Endothelial cell of umbilical vein (primary cell): Measurements from ENCODE around the gene SPINT2. TPM values are rescaled to one million over a fixed set of nuclear protein-coding genes. Genes with fewer than 3 reads are reported as not detected.

Experiments
- BruUV-seq: library from RNA; stranded (reverse); fragments of 400-500 nt; replicated peaks from 2 replicates; lab custom pipeline; 2021; lab: Mats Ljungman, UMichigan
- CTCF ChIA-PET: fragments of 300-600, 350-600 bp; sonication (Branson Sonifier 250); formaldehyde crosslinking; loops from one replicate; lab custom pipeline; 2021; ENCODE audit warnings: antibody characterized with exemption, inconsistent platforms; lab: Charles Lee
- POLR2A ChIA-PET: fragments of 300-600, 350-600 bp; sonication (Branson Sonifier 250); formaldehyde crosslinking; loops from one replicate; lab custom pipeline; 2021; ENCODE audit warnings: antibody characterized with exemption, inconsistent platforms; lab: Charles Lee
- DNase-seq: peaks from one replicate; pipeline ENCODE4 v3.0.0-alpha.2; 2011; ENCODE audit warnings: low read depth, low spot score
- FAIRE-seq: peaks from 2 replicates; lab custom pipeline; 2011; peaks lifted over from hg19 to GRCh38; lab: Jason Lieb, UNC
- H2AFZ ChIP-seq: 2 replicates; pipeline ENCODE4 v1.6.0; 2012; ENCODE audit warnings: low read depth, low read length, control low read depth, inconsistent platforms
- H3K27ac ChIP-seq: 2 replicates; pipeline ENCODE4 v1.5.1; 2011; ENCODE audit warnings: low read depth, mild to moderate bottlenecking, control low read depth, low read length, moderate library complexity; ENCODE audit not compliant: insufficient read depth
- H3K27me3 ChIP-seq, 2 experiments: 2 replicates each; pipeline versions ENCODE4 v1.6.0 to v1.6.1; 2011; ENCODE audit warnings: low read length in 2 of 2, mixed read lengths in 1 of 2; ENCODE audit not compliant: control insufficient read depth in 2 of 2, insufficient read depth in 2 of 2
- H3K36me3 ChIP-seq, 2 experiments: 2 replicates in 1 of 2; 3 replicates in 1 of 2; pipeline ENCODE4 v1.5.1; 2011; ENCODE audit warnings: low read length in 2 of 2, mild to moderate bottlenecking in 1 of 2, moderate library complexity in 1 of 2; ENCODE audit not compliant: control insufficient read depth in 2 of 2, insufficient read depth in 2 of 2; ENCODE audit errors: extremely low read depth in 1 of 2
- H3K4me1 ChIP-seq: 3 replicates; pipeline ENCODE4 v1.5.1; 2011; ENCODE audit warnings: mild to moderate bottlenecking, low read length; ENCODE audit not compliant: control insufficient read depth, insufficient read depth; ENCODE audit errors: extremely low read depth
- H3K4me2 ChIP-seq: 2 replicates; pipeline ENCODE4 v1.6.1; 2011; ENCODE audit warnings: low read length, control low read depth, mixed read lengths; ENCODE audit not compliant: insufficient read depth
- H3K4me3 ChIP-seq, 3 experiments: fragments of 200-600 bp in 1 of 3; sonication (generic), shearing (Covaris generic) in 1 of 3; replicated peaks in 1 of 3; 2 replicates each; pipeline ENCODE4 v1.5.1; 2011 to 2016; ENCODE audit warnings: control low read depth in 3 of 3, low read length in 3 of 3, mild to moderate bottlenecking in 2 of 3, inconsistent platforms in 1 of 3, low read depth in 1 of 3, moderate library complexity in 1 of 3; ENCODE audit not compliant: insufficient read depth in 1 of 3
- H3K79me2 ChIP-seq: 2 replicates; pipeline ENCODE4 v1.6.0; 2012; ENCODE audit warnings: low read length, inconsistent platforms; ENCODE audit not compliant: control insufficient read depth, insufficient read depth
- H3K9ac ChIP-seq: replicated peaks from 2 replicates; pipeline ENCODE3; 2011; ENCODE audit warnings: low read length, control low read depth; ENCODE audit not compliant: insufficient read depth; ENCODE audit errors: extremely low read depth
- H3K9me1 ChIP-seq: replicated peaks from 3 replicates; pipeline ENCODE4 v1.6.0; 2011; ENCODE audit warnings: mild to moderate bottlenecking, low read length; ENCODE audit not compliant: control insufficient read depth, insufficient read depth; ENCODE audit errors: extremely low read depth
- H3K9me3 ChIP-seq: replicated peaks from 2 replicates; pipeline ENCODE4 v1.5.1; 2012; ENCODE audit warnings: low read length, inconsistent platforms; ENCODE audit not compliant: control insufficient read depth, insufficient read depth
- H4K20me1 ChIP-seq: replicated peaks from 2 replicates; pipeline ENCODE3; 2011; ENCODE audit warnings: mild to moderate bottlenecking, low read length; ENCODE audit not compliant: control insufficient read depth, insufficient read depth; ENCODE audit errors: extremely low read depth
- EZH2 ChIP-seq: IDR thresholded peaks from 2 replicates; pipeline ENCODE4 v1.6.1; 2012; ENCODE audit warnings: borderline replicate concordance, low read depth, mild to moderate bottlenecking, moderate library complexity, low read length, inconsistent platforms; ENCODE audit not compliant: severe bottlenecking
- FOS ChIP-seq: IDR thresholded peaks from 2 replicates; pipeline ENCODE4 v1.6.1; 2011; ENCODE audit warnings: mild to moderate bottlenecking, low read length, moderate library complexity, borderline replicate concordance; ENCODE audit not compliant: insufficient read depth
- GATA2 ChIP-seq: IDR thresholded peaks from 2 replicates; pipeline ENCODE4 v1.7.0; 2011; ENCODE audit warnings: low read depth, mild to moderate bottlenecking, moderate library complexity, mixed read lengths, low read length; ENCODE audit not compliant: insufficient read length, insufficient read depth
- JUN ChIP-seq: IDR thresholded peaks from 2 replicates; pipeline ENCODE4 v1.6.1; 2011; ENCODE audit warnings: borderline replicate concordance, low read depth; ENCODE audit not compliant: insufficient read length, insufficient read depth
- dilution Hi-C: fragments of 300-500 bp; cut with MboI; formaldehyde crosslinking; loops from one replicate; pipeline ENCODE4 v1.15.0; 2019; ENCODE audit warnings: low sequenced_read_pairs; ENCODE audit not compliant: extremely low pct_ligation_motif_present
- intact Hi-C: fragments of 100-400 bp; cut with micrococcal nuclease; formaldehyde crosslinking; loops from one replicate; pipeline ENCODE4 v1.10.0; 2022
- polyA plus RNA-seq, 4 experiments: library from polyadenylated mRNA; depleted of rRNA in 3 of 4; stranded (reverse) in 3 of 4; unstranded in 1 of 4; fragments of >200 nt; gene quantifications; 2 replicates each; pipeline versions ENCODE4 v1.2.1 to v1.2.3, GENCODE V29; 2011 to 2012; ENCODE audit warnings: missing spikeins in 1 of 4
- total RNA-seq: library from RNA; stranded (reverse); gene quantifications from 2 replicates; pipeline ENCODE4 v1.2.3, GENCODE V29; 2021
- TF ChIP-seq, protein P1 (sequence below), 2 donors: IDR thresholded peaks; 1 replicate in 1 of 2; 2 replicates in 1 of 2; pipeline ENCODE4 v1.5.1; 2011; ENCODE audit warnings: low read length in 2 of 2, mild to moderate bottlenecking in 2 of 2, moderate library complexity in 2 of 2, control low read depth in 1 of 2, inconsistent platforms in 1 of 2, low read depth in 1 of 2; ENCODE audit not compliant: insufficient read depth in 1 of 2; ENCODE audit errors: extremely low read depth in 1 of 2

The SPINT2 gene
- total and polyA plus RNA-seq, 2 donors (not counting 3 experiments of a cell fraction or from before 2014, with no cell fraction given), result 28.9 to 46.6 TPM

DNA sequence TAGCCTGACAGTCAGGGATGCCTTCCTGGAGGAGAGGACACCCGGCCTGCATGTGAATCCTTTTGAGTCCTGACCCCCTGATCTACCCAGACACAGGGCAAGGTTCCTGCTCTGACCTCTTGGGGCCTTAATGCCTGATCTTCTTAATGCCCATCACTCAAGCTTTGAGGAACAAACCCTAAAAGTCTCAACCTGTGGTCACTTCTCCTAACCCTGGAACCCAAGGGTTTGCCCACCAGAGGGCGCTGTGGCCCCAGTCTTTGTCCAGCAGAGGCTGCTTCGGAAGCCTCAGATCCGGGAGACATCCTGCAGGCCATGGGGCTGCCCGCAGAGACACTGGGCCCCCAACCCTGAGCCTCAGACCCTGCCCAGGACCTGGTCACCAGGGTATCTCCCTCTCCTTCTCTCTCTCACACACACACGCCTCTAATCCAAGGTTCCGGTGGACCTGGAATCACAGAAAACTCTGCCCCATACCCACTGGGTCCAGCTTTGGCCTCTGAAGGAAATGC, 30.6 kb upstream of the SPINT2 start:
- no peaks in the 10 kb centered on the region for H3K9me1 ChIP-seq
- FAIRE-seq (peak; percentile 90), DNase-seq (peak; percentile 65)
- H3K9ac ChIP-seq, result no peak overlapping the region
- H3K36me3 ChIP-seq, result no peaks in the 10 kb centered on the region
- no peak overlapping the region for H3K4me2 ChIP-seq
- intact Hi-C loops (loop anchor here (1.0 to 10.0 kb wide), 3 partner anchors 102 to 401 kb away; partner anchors contain the start of genes CATSPERG, GGN and SPRED3), dilution Hi-C loops (no loop called here)
- H3K4me3 ChIP-seq, result no peak overlapping the region
- peaks cover 5% of the 10 kb centered on the region for H3K4me1 ChIP-seq
- POLR2A ChIA-PET, result interaction anchor here (0.7 kb wide), 1 partner anchor 12 kb away, joined by 4 read pairs; no protein-coding TSS in a partner anchor
- H3K79me2 ChIP-seq, result no peaks in the 10 kb centered on the region
- CTCF ChIA-PET, result interaction anchor here (0.7 to 5.2 kb wide), 19 partner anchors 8 to 403 kb away, joined by 3 to 53 read pairs (median 7); partner anchors contain the start of genes CATSPERG, FAM98C, GGN and KCNK6
- H3K9me3 ChIP-seq, result no peaks in the 10 kb centered on the region
- BruUV-seq, result no TSS peak
- no peak overlapping the region for H3K27ac ChIP-seq
- peaks cover 7 to 9% of the 10 kb centered on the region in 2 experiments for H3K27me3 ChIP-seq
- peak overlapping the region; percentile 60 for H2AFZ ChIP-seq
- H4K20me1 ChIP-seq, result no peaks in the 10 kb centered on the region
- TF ChIP-seq GATA2 (no peak), EZH2 (no peak), FOS (no peak), JUN (no peak)
- TF ChIP-seq, protein P1, sequence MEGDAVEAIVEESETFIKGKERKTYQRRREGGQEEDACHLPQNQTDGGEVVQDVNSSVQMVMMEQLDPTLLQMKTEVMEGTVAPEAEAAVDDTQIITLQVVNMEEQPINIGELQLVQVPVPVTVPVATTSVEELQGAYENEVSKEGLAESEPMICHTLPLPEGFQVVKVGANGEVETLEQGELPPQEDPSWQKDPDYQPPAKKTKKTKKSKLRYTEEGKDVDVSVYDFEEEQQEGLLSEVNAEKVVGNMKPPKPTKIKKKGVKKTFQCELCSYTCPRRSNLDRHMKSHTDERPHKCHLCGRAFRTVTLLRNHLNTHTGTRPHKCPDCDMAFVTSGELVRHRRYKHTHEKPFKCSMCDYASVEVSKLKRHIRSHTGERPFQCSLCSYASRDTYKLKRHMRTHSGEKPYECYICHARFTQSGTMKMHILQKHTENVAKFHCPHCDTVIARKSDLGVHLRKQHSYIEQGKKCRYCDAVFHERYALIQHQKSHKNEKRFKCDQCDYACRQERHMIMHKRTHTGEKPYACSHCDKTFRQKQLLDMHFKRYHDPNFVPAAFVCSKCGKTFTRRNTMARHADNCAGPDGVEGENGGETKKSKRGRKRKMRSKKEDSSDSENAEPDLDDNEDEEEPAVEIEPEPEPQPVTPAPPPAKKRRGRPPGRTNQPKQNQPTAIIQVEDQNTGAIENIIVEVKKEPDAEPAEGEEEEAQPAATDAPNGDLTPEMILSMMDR (IDR thresholded peaks at IDR 0.05; ENCODE audit: extremely low read depth in 1 of 2, insufficient read depth in 1 of 2, low read depth in 1 of 2, low read length in 2 of 2), result peak; percentile 82 to 86
